GM13977 (cell line): ENCODE results near the gene PREX1.

ENCODE experiments used
- DNase-seq: peaks from one replicate; pipeline ENCODE4 v3.0.0; 2012; ENCODE audit warnings: low spot score
- in situ Hi-C: fragments of 300-500 bp; cut with MboI; formaldehyde crosslinking; loops from one replicate; pipeline ENCODE4 v1.12.0; 2022; ENCODE audit warnings: low sequenced_read_pairs, low pct_unique_long_range_greater_than_20kb, mixed read lengths, inconsistent platforms; ENCODE audit not compliant: unreplicated experiment
- TF ChIP-seq, protein P1 (sequence below): IDR thresholded peaks from 2 replicates; pipeline ENCODE4 v1.5.1; 2012; ENCODE audit warnings: mild to moderate bottlenecking, control low read depth; ENCODE audit not compliant: insufficient read depth; ENCODE audit errors: extremely low read depth, missing control alignments

Gene PREX1

GRCh38 chr20:48696671-48697070, 131.1 kb downstream of the PREX1 start:
- TF ChIP-seq, protein P1, sequence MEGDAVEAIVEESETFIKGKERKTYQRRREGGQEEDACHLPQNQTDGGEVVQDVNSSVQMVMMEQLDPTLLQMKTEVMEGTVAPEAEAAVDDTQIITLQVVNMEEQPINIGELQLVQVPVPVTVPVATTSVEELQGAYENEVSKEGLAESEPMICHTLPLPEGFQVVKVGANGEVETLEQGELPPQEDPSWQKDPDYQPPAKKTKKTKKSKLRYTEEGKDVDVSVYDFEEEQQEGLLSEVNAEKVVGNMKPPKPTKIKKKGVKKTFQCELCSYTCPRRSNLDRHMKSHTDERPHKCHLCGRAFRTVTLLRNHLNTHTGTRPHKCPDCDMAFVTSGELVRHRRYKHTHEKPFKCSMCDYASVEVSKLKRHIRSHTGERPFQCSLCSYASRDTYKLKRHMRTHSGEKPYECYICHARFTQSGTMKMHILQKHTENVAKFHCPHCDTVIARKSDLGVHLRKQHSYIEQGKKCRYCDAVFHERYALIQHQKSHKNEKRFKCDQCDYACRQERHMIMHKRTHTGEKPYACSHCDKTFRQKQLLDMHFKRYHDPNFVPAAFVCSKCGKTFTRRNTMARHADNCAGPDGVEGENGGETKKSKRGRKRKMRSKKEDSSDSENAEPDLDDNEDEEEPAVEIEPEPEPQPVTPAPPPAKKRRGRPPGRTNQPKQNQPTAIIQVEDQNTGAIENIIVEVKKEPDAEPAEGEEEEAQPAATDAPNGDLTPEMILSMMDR, result no peak
- DNase-seq, result no peak
- in situ Hi-C loops, result no loop called here

DNA sequence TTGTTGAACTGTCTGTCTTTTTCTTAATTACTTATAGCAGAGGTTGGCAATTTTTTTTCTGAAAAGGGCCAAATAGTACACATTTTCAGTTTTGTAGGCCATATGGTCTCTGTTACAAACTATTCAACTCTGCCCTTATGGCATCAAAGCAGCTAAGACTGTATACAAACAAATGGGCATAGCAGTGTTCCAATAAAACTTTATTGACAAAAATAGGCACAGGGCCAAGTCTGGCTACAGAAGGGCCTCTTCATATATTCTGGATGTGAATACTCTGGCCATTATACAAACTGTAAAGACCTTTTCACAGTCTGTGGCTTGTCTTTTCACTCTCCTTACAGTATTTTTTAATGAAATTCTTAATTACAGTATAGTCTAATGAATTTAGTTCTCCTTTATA, 132.1 kb downstream of the PREX1 start:
- TF ChIP-seq, protein P1, result no peak
- in situ Hi-C loops, result no loop called here
- no peak for DNase-seq

DNA sequence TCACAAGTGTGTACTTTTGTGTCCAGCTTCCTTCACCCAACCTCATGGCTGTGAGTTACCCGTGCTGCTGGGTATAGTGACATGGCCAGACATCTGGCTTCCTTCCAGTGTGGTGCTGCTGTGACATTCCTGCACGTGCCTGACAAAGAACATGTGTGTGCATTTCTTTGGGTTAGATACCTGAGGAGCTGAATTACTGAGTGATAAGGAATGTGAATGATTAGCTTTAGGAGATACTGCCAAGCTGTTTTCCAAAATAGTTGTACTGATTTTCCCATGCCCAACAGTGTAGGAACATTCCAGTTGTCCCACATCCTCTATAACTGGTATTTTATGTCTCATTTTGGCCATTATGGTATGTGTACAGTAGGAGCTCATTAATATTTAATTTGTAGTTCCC, 132.5 kb downstream of the PREX1 start:
- in situ Hi-C loops, result no loop called here
- no peak for DNase-seq
- TF ChIP-seq, protein P1, result no peak

DNA sequence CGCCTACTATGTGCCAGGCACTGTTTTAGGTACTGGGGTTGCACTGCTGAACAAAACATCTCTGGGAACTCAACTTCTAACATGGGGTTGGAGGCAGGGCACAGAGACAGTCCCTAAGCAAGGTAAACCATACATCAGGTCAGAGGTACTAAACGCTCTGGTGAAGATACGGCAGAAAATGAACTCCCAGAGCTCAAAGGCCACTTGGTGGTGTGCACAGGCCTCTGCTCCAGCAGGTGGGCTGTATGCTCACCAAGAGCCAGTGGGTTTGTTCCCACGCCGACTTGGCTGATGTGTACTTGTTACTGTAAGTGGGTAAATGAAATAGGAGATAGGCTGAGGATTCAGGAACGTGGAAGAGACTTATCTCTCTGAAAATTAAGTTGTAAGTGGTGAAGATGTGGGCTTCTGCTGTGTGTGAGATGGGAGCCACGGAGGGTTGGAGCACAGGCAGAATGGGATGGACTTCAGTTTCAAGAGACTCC, 133.4 kb downstream of the PREX1 start:
- in situ Hi-C loops, result no loop called here
- no peak for DNase-seq
- TF ChIP-seq, protein P1, result no peak

DNA sequence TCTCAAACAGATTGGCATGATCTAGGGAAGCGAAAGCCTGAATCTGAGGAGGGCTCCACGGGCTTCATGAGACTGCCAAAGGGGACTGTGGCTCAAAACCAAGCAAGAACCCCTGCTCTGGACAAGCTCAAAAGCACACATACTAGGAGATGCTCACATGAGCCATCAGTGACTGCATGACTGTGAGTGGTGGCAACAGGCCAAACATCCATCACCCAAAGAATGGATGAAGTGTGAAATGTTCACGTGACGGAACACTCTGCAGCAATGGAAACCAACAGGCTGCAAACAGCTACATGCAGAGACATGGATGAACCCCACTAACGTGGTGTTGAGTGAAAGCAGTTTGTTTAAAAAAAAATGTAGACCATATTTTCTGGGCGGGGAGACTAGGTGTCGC, 136.3 kb downstream of the PREX1 start:
- in situ Hi-C loops, result no loop called here
- TF ChIP-seq, protein P1, result no peak
- no peak for DNase-seq

DNA sequence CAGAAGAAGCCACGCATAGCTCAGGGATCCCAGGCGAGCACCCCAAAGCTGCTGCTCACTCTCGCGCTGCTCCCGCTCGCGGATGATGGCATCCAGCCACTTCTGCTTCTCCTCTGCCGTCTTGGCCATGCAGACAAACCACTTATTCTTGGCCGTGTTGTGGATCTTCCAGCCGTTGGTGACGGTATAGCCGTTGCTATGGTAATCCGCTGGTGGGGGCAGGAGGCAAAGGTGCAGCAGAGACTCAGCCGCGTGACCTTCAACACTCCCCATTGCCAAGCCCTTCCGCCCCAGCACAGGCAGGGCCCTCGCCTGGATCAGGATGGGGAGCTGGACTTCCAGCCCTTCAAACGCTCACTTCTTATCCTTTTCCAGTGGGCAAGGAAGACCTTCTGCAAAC, 136.9 kb downstream of the PREX1 start:
- no peak for DNase-seq
- in situ Hi-C loops, result no loop called here

More for the DNA sequence above, 136.9 kb downstream of the PREX1 start:
- TF ChIP-seq, protein P1, result no peak
